ENCODE data around the gene CST6. TPM values are rescaled to one million over a fixed set of nuclear protein-coding genes. Genes with fewer than 3 reads are reported as not detected.

The CST6 gene
- total and polyA plus RNA-seq, 2 donors (not counting 1 experiment from before 2014, with no cell fraction given) = 0.76 to 11.1 TPM

GRCh38 chr11:66036334-66036710 lies 24.5 kb downstream of the CST6 start:
- Histone ChIP-seq H3K4me1 (ENCODE audit: control insufficient read depth, extremely low read depth, insufficient read depth, low read length) (no peaks in the 10 kb centered on the region), H3K9me3 (ENCODE audit: control insufficient read depth, insufficient read depth, low read depth, low read length) (no peaks in the 10 kb centered on the region), H3K4me3 (replicated peaks in 1 of 4; ENCODE audit: control extremely low read depth in 1 of 4, insufficient read depth in 1 of 4, low read depth in 3 of 4, low read length in 4 of 4) (no peak overlapping the region), H3K27ac (ENCODE audit: insufficient read depth, low read length) (no peak overlapping the region), H3K4me2 (ENCODE audit: extremely low read depth, insufficient read depth, low read length) (no peak overlapping the region), H3K27me3 (ENCODE audit: control insufficient read depth, insufficient read depth, low read length) (peaks cover 12% of the 10 kb centered on the region), H3K79me2 (ENCODE audit: control insufficient read depth, insufficient read depth, low read length) (no peaks in the 10 kb centered on the region), H3K36me3 (ENCODE audit: control insufficient read depth, insufficient read depth, low read length) (no peaks in the 10 kb centered on the region), H4K20me1 (ENCODE audit: control insufficient read depth, extremely low read depth, insufficient read depth, low read length) (no peaks in the 10 kb centered on the region), H2AFZ (ENCODE audit: low read length) (no peak overlapping the region), H3K9ac (ENCODE audit: insufficient read depth, low read length) (no peak overlapping the region)
- no peak for TF ChIP-seq CTCF (conservative IDR thresholded peaks at IDR 0.05 in 1 of 2, IDR thresholded peaks at IDR 0.05 in 1 of 2; ENCODE audit: low read depth in 1 of 2, low read length in 2 of 2)
- no peak for TF ChIP-seq EZH2 (IDR thresholded peaks at IDR 0.05; ENCODE audit: low read length, missing control alignments)
- no peak for DNase-seq (ENCODE audit: low read depth in 2 of 2)

- TF ChIP-seq CTCF (conservative IDR thresholded peaks at IDR 0.05 in 1 of 2, IDR thresholded peaks at IDR 0.05 in 1 of 2; ENCODE audit: low read depth in 1 of 2, low read length in 2 of 2) = no peak
- no peak for TF ChIP-seq EZH2 (IDR thresholded peaks at IDR 0.05; ENCODE audit: low read length, missing control alignments)
- Histone ChIP-seq H3K4me2 (ENCODE audit: extremely low read depth, insufficient read depth, low read length) (no peak overlapping the region), H3K79me2 (ENCODE audit: control insufficient read depth, insufficient read depth, low read length) (no peaks in the 10 kb centered on the region), H3K36me3 (ENCODE audit: control insufficient read depth, insufficient read depth, low read length) (no peaks in the 10 kb centered on the region), H2AFZ (ENCODE audit: low read length) (no peak overlapping the region), H4K20me1 (ENCODE audit: control insufficient read depth, extremely low read depth, insufficient read depth, low read length) (no peaks in the 10 kb centered on the region), H3K4me3 (replicated peaks in 1 of 4; ENCODE audit: control extremely low read depth in 1 of 4, insufficient read depth in 1 of 4, low read depth in 3 of 4, low read length in 4 of 4) (no peak overlapping the region), H3K4me1 (ENCODE audit: control insufficient read depth, extremely low read depth, insufficient read depth, low read length) (no peaks in the 10 kb centered on the region), H3K27ac (ENCODE audit: insufficient read depth, low read length) (no peak overlapping the region), H3K27me3 (ENCODE audit: control insufficient read depth, insufficient read depth, low read length) (peaks cover 18% of the 10 kb centered on the region), H3K9ac (ENCODE audit: insufficient read depth, low read length) (no peak overlapping the region), H3K9me3 (ENCODE audit: control insufficient read depth, insufficient read depth, low read depth, low read length) (no peaks in the 10 kb centered on the region)
- no peak for DNase-seq (ENCODE audit: low read depth in 2 of 2)
Observed at GRCh38 chr11:66037327-66037726, 25.5 kb downstream of the CST6 start.

GRCh38 chr11:66039765-66040164 lies 28.0 kb downstream of the CST6 start:
- Histone ChIP-seq H3K4me3 (replicated peaks in 1 of 4; ENCODE audit: control extremely low read depth in 1 of 4, insufficient read depth in 1 of 4, low read depth in 3 of 4, low read length in 4 of 4) (no peak overlapping the region), H3K9me3 (ENCODE audit: control insufficient read depth, insufficient read depth, low read depth, low read length) (no peaks in the 10 kb centered on the region), H3K79me2 (ENCODE audit: control insufficient read depth, insufficient read depth, low read length) (no peaks in the 10 kb centered on the region), H3K36me3 (ENCODE audit: control insufficient read depth, insufficient read depth, low read length) (no peaks in the 10 kb centered on the region), H3K27ac (ENCODE audit: insufficient read depth, low read length) (no peak overlapping the region), H3K4me2 (ENCODE audit: extremely low read depth, insufficient read depth, low read length) (no peak overlapping the region), H4K20me1 (ENCODE audit: control insufficient read depth, extremely low read depth, insufficient read depth, low read length) (no peaks in the 10 kb centered on the region), H3K9ac (ENCODE audit: insufficient read depth, low read length) (no peak overlapping the region), H3K27me3 (ENCODE audit: control insufficient read depth, insufficient read depth, low read length) (peaks cover 18% of the 10 kb centered on the region), H2AFZ (ENCODE audit: low read length) (no peak overlapping the region), H3K4me1 (ENCODE audit: control insufficient read depth, extremely low read depth, insufficient read depth, low read length) (no peaks in the 10 kb centered on the region)
- TF ChIP-seq EZH2 (IDR thresholded peaks at IDR 0.05; ENCODE audit: low read length, missing control alignments) = peak; percentile 38
- TF ChIP-seq CTCF (conservative IDR thresholded peaks at IDR 0.05 in 1 of 2, IDR thresholded peaks at IDR 0.05 in 1 of 2; ENCODE audit: low read depth in 1 of 2, low read length in 2 of 2) = no peak
- DNase-seq (ENCODE audit: low read depth in 2 of 2) = no peak
